Epithelial cell of proximal tubule (primary cell): ENCODE results near the gene CD74. TPM values are rescaled to one million over a fixed set of nuclear protein-coding genes. Genes with fewer than 3 reads are reported as not detected.
A peak's percentile ranks its signal among the peaks of the same experiment; 100 is the strongest.

Source experiments
- DNase-seq: peaks from one replicate; pipeline ENCODE4 v3.0.0-alpha.2; 2011; ENCODE audit warnings: low read depth
- H3K4me3 ChIP-seq: 2 replicates; pipeline ENCODE4 v1.5.1; 2011; ENCODE audit warnings: low read depth, mild to moderate bottlenecking, low read length
- total RNA-seq: library from RNA; depleted of rRNA; stranded (reverse); fragments of >200 nt; gene quantifications from 2 replicates; pipeline ENCODE4 v1.2.3, GENCODE V29; 2015
- TF ChIP-seq, protein P1 (sequence below): conservative IDR thresholded peaks from 2 replicates; pipeline ENCODE4 v1.5.1; 2012; ENCODE audit warnings: low read depth, mild to moderate bottlenecking, low read length

Gene CD74
- 31.2 and 54.4 TPM in 2 replicates for total RNA-seq

DNA sequence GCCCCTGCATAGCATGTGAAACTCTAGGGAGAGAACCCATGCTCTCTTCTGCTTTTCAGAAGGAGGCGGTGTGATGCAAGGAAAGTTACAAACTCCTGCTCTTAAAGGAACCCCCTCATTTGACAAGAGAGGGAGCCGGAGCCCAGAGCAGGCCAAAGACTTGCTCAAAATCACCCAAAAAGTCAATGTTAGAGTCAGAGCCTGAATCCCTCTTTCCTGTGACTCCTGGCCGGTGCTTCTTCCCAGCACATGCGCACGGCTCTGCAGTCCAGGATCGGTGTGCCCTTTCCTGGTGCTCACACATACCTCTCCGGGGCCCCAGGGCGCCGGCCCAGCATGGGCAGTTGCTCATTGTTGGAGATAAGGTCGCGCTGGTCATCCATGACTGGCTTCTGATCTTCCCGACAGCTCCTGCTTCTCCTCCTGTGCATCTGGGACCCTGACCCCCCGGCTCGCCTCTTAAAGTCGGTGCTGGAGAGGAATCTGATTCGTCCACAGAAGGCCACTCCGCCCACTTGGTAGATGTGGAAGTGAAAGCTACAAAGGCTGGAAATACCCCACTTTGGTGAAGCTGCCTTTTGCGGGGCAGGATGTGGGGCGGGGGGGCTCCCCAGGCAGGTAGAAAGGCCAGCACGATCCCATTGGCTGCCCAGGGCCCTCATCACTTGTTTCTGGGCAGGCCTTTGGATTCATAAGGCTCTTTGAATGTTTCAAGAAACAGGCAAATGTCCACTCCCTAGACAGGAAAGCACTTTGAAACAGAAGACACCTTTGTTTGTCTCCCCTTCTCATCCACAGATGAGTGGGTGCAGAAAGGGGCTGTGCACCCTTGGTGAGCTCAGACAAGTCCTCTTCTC, at the start of gene CD74:
Gene CD74, minus strand, starts transcription at position 592 of the 857 bp plus-strand sequence. Its CDS starts 161 bp downstream, at position 431.
- H3K4me3 ChIP-seq: peak within 1 kb of the TSS; percentile 67
- DNase-seq: peak; percentile 56
- TF ChIP-seq, protein P1, sequence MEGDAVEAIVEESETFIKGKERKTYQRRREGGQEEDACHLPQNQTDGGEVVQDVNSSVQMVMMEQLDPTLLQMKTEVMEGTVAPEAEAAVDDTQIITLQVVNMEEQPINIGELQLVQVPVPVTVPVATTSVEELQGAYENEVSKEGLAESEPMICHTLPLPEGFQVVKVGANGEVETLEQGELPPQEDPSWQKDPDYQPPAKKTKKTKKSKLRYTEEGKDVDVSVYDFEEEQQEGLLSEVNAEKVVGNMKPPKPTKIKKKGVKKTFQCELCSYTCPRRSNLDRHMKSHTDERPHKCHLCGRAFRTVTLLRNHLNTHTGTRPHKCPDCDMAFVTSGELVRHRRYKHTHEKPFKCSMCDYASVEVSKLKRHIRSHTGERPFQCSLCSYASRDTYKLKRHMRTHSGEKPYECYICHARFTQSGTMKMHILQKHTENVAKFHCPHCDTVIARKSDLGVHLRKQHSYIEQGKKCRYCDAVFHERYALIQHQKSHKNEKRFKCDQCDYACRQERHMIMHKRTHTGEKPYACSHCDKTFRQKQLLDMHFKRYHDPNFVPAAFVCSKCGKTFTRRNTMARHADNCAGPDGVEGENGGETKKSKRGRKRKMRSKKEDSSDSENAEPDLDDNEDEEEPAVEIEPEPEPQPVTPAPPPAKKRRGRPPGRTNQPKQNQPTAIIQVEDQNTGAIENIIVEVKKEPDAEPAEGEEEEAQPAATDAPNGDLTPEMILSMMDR: no peak

- TF ChIP-seq, protein P1: no peak
- DNase-seq: no peak
- no peak overlapping the region for H3K4me3 ChIP-seq
These were observed 48.5 kb upstream of the CD74 start for GRCh38 chr5:150461231-150461630.

DNA sequence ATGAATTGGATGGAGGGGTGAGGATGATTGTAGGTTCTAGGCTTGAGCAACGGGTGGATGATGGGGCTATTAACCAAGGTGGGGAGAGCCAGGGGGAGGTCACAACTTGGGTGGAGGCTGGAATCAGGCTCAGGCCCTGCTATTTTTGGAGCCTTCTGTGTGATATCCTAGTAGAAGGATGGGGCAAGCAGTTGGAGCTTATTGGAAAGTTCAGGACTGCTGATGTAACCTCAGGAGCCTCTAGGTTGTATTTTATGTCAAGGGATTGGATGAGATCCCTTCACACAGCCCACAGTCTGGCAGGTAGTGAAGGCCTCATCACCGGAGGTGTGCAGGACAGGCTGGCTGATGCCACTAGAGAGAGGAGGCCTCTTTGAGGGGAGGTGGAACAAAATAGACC, 48.1 kb upstream of the CD74 start:
- TF ChIP-seq, protein P1: no peak

DNA sequence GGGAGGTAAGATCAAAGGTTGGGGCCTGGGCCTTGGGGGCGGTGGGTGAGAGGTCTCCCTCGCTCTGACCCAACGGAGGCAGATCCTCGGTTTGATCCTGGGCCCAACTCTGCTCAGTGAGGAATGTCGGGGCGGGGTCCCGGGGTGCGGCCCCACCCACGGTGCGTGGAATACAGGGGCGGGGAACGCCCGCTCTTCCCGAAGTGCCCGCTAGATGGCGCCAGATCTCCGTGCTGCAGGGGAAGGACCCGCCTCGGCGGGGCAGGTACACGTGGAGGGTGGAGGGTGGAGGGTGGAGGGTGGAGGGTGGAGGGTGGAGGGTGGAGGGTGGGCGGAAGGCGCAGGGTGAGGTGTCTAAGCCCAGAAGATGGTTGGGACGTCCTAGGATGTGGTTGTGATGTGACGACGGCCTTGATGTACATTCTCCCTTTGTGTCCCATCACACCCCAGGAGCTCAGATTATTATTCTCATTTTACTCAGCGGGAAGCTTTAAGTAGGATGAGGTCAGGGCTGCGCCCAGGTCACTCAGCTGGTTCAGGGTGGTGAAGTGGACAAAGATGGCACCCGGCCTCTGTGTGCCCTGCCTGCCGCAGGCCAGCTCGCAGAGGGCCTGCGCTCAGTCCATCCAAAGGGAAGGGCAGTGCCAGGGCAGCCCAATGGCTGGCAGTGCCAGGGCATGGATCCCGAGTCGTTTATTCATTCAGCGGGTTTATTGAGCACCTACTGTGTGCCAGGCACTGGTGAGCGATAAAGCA, 46.3 kb upstream of the CD74 start:
- TF ChIP-seq, protein P1: peak; percentile 68
- DNase-seq: no peak
- peak overlapping the region; percentile 36 for H3K4me3 ChIP-seq

More for the DNA sequence above, 48.1 kb upstream of the CD74 start:
- no peak for DNase-seq
- no peak overlapping the region for H3K4me3 ChIP-seq

DNA sequence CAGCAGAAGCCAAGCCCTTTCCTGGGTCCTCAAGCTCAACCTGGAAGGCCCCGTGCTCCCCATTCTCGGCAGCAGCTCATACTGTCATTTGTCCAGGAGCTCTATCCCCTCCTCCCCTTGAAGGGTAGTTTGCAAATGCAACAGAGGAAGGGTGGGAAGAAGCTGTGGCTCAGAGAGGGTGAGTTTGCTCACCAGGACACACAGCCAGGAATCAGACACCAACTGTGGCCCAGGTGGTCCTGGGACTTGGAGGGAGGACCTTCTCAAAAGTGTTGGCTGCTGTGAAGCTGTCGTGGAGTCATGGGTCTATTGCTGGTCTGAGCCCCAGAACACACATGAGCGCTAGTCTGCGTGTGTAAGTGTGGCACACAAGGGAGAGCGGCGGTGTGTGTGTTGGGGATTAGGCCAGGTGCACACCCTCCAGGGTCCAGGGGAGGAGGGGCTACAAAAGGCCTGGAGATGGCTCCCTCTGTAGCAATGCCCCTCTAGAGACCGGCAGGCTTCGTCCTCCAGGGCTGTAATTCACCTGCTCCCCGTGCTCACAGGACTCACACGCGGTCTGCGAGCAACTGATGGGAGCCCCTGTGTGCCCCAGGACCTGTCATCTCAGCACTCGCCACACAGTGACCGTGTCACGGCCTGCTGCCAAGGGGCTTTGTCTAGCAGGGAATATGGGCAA, 45.0 kb upstream of the CD74 start:
- no peak overlapping the region for H3K4me3 ChIP-seq
- no peak for DNase-seq
- TF ChIP-seq, protein P1: no peak

DNA sequence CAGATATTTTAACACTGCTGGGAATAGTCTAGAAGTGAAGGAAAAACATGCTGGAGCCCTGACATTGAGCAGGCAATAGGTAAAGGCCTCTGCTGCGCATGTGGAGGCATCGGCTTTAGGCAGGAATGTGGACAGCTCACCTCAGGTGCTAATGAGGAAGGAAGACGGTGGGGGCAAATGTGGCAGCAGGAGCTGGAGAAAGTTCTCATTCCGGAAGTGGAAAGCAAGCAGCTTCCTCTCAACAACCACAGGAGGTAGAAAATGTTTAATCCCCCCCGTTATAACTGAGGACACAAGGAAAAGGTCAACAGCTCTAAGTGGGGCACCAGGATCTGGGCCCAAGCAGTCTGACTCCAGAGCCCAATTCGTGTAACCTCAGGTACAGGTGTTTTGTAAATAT, 44.4 kb upstream of the CD74 start:
- TF ChIP-seq, protein P1: no peak
- H3K4me3 ChIP-seq: no peak overlapping the region
- DNase-seq: no peak
